HCT116 (cell line): ENCODE data around the gene ROR2. TPM values are rescaled to one million over a fixed set of nuclear protein-coding genes. Genes with fewer than 3 reads are reported as not detected.

Source experiments
- ATAC-seq: fragments of 200-7000 bp; cut with Tn5 transposase; 2 replicates; pipeline ENCODE4 v1.9.1; 2020; ENCODE audit warnings: mild to moderate bottlenecking, moderate library complexity
- BruUV-seq: library from RNA; stranded (reverse); fragments of 400-500 nt; replicated peaks from 2 replicates; lab custom pipeline; 2021; lab: Mats Ljungman, UMichigan
- CTCF ChIA-PET: fragments of 300-600 bp; sonication (Branson Sonifier 250); formaldehyde crosslinking; loops from one replicate; lab custom pipeline; 2021; ENCODE audit warnings: antibody characterized with exemption; lab: Charles Lee
- POLR2A ChIA-PET: fragments of 300-600, 350-600 bp; sonication (Branson Sonifier 250); formaldehyde crosslinking; loops from one replicate; lab custom pipeline; 2021; ENCODE audit warnings: antibody characterized with exemption; lab: Charles Lee
- RAD21 ChIA-PET, 2 experiments: fragments of 300-600 bp; sonication (Branson Sonifier 250); formaldehyde crosslinking; loops; one replicate each; lab custom pipeline; 2023; ENCODE audit warnings: low total read pairs in 2 of 2; ENCODE audit not compliant: uncharacterized antibody in 2 of 2, unreplicated experiment in 2 of 2, low non-redundant PET in 1 of 2; lab: Charles Lee
- DNase-seq: peaks from one replicate; pipeline ENCODE4 v3.0.0-alpha.2; 2010; ENCODE audit warnings: low read depth, low spot score
- H2AFZ ChIP-seq: fragments of 200-600 bp; shearing (Covaris generic), sonication (generic); 2 replicates; pipeline ENCODE4 v1.6.1; 2017; ENCODE audit warnings: low read depth, mixed run types, mixed read lengths, antibody characterized with exemption, low read length; ENCODE audit not compliant: poor library complexity, severe bottlenecking
- H3K27ac ChIP-seq: 2 replicates; pipeline ENCODE4 v1.5.1; 2012; ENCODE audit warnings: low read depth, low read length
- H3K27me3 ChIP-seq: fragments of 200-600 bp; sonication (generic); 2 replicates; pipeline ENCODE4 v1.6.1; 2016; ENCODE audit warnings: mixed run types, low read length, mixed read lengths; ENCODE audit not compliant: insufficient read depth
- H3K36me3 ChIP-seq, 2 experiments: fragments of 200-500 bp in 1 of 2; fragments of 200-600 bp in 1 of 2; sonication (Bioruptor generic) in 1 of 2; sonication (generic) in 1 of 2; 2 replicates each; pipeline versions ENCODE4 v1.5.1 to v1.6.1; 2014 to 2016; ENCODE audit warnings: low read length in 2 of 2, inconsistent platforms in 1 of 2, mixed read lengths in 1 of 2, mixed run types in 1 of 2; ENCODE audit not compliant: insufficient read depth in 2 of 2, control insufficient read depth in 1 of 2
- H3K4me1 ChIP-seq, 2 experiments: fragments of 200-600 bp in 1 of 2; sonication (generic) in 1 of 2; 2 replicates each; pipeline versions ENCODE4 v1.5.1 to v1.6.1; 2012 to 2017; ENCODE audit warnings: low read length in 2 of 2, inconsistent platforms in 1 of 2, mild to moderate bottlenecking in 1 of 2, mixed read lengths in 1 of 2, mixed run types in 1 of 2, moderate library complexity in 1 of 2; ENCODE audit not compliant: insufficient read depth in 2 of 2, control insufficient read depth in 1 of 2
- H3K4me2 ChIP-seq: fragments of 200-600 bp; sonication (generic); 2 replicates; pipeline ENCODE4 v1.6.1; 2017; ENCODE audit warnings: mixed run types, low read length, mixed read lengths
- H3K4me3 ChIP-seq, 2 experiments: fragments of 200-600 bp in 1 of 2; sonication (generic) in 1 of 2; replicated peaks in 1 of 2; 2 replicates each; pipeline ENCODE4 v1.5.1; 2011 to 2016; ENCODE audit warnings: low read length in 2 of 2, control low read depth in 1 of 2, low read depth in 1 of 2, mild to moderate bottlenecking in 1 of 2, mixed read lengths in 1 of 2, mixed run types in 1 of 2
- H3K79me2 ChIP-seq: fragments of 200-600 bp; sonication (generic); 2 replicates; pipeline ENCODE4 v1.6.1; 2017; ENCODE audit warnings: mild to moderate bottlenecking, mixed run types, low read length, moderate library complexity, mixed read lengths; ENCODE audit not compliant: insufficient read depth
- H3K9ac ChIP-seq: fragments of 200-600 bp; sonication (generic); 2 replicates; pipeline ENCODE4 v1.6.1; 2016; ENCODE audit warnings: low read length, mixed read lengths
- H3K9me2 ChIP-seq: fragments of 200-600 bp; sonication (generic), shearing (Covaris generic); 2 replicates; pipeline ENCODE4 v1.6.1; 2017; ENCODE audit warnings: mixed run types, mild to moderate bottlenecking, moderate library complexity; ENCODE audit not compliant: insufficient read depth
- H3K9me3 ChIP-seq, 2 experiments: fragments of 200-500 bp in 1 of 2; fragments of 200-600 bp in 1 of 2; sonication (Bioruptor generic) in 1 of 2; sonication (generic) in 1 of 2; 2 replicates each; pipeline ENCODE4 v1.6.1; 2014 to 2017; ENCODE audit warnings: low read length in 2 of 2, mixed read lengths in 2 of 2, inconsistent platforms in 1 of 2, low read depth in 1 of 2, mild to moderate bottlenecking in 1 of 2, mixed run types in 1 of 2, moderate library complexity in 1 of 2; ENCODE audit not compliant: control insufficient read depth in 1 of 2, insufficient read depth in 1 of 2
- H4K20me1 ChIP-seq: fragments of 200-600 bp; sonication (generic), shearing (Covaris generic); 2 replicates; pipeline ENCODE4 v1.6.1; 2017; ENCODE audit warnings: mixed run types, mild to moderate bottlenecking, moderate library complexity; ENCODE audit not compliant: insufficient read depth
- CBX3 ChIP-seq: IDR thresholded peaks from 2 replicates; pipeline ENCODE4 v1.6.1; 2012; ENCODE audit warnings: low read depth
- ELF1 ChIP-seq: IDR thresholded peaks from 2 replicates; pipeline ENCODE4 v1.6.1; 2012; ENCODE audit warnings: low read depth, borderline replicate concordance
- EZH2 ChIP-seq: fragments of 200-600 bp; sonication (generic); IDR thresholded peaks from 2 replicates; pipeline ENCODE4 v1.6.1; 2017; ENCODE audit warnings: antibody characterized with exemption, mixed run types
- POLR2A ChIP-seq: IDR thresholded peaks from 2 replicates; pipeline ENCODE4 v1.7.0; 2011; ENCODE audit warnings: borderline replicate concordance; ENCODE audit not compliant: insufficient read depth, insufficient read length; ENCODE audit errors: extremely low read depth
- RAD21 ChIP-seq: IDR thresholded peaks from 2 replicates; pipeline ENCODE4 v1.6.1; 2012; ENCODE audit warnings: low read depth, mild to moderate bottlenecking
- SIN3A ChIP-seq: IDR thresholded peaks from 2 replicates; pipeline ENCODE4 v1.6.1; 2012; ENCODE audit warnings: low read depth
- SP1 ChIP-seq: IDR thresholded peaks from 2 replicates; pipeline ENCODE4 v1.6.1; 2012; ENCODE audit warnings: low read depth
- YY1 ChIP-seq: IDR thresholded peaks from 2 replicates; pipeline ENCODE4 v1.6.1; 2011; ENCODE audit warnings: low read length, low read depth, moderate library complexity, mild to moderate bottlenecking; ENCODE audit not compliant: insufficient replicate concordance; ENCODE audit errors: extremely low read depth
- ZFX ChIP-seq: fragments of 450-650 bp; IDR thresholded peaks from 2 replicates; pipeline ENCODE4 v1.6.1; 2017
- intact Hi-C: fragments of 100-400 bp; cut with micrococcal nuclease; formaldehyde crosslinking; loops from 2 replicates; pipeline ENCODE4 v1.10.0; 2022
- total RNA-seq: library from RNA; stranded (reverse); gene quantifications from one replicate; pipeline ENCODE4 v1.2.1, GENCODE V29; 2021; ENCODE audit not compliant: unreplicated experiment
- TF ChIP-seq, protein P1 (sequence below): IDR thresholded peaks from 2 replicates; pipeline ENCODE4 v1.6.1; 2012
- TF ChIP-seq, protein P2 (sequence below): IDR thresholded peaks from 2 replicates; pipeline ENCODE4 v1.6.1; 2012; ENCODE audit warnings: low read depth

Gene ROR2
- total RNA-seq, 1 experiment from 2014 or later: 15.7 TPM

GRCh38 chr9:91557327-91557726 is 392.7 kb downstream of the ROR2 start:
- Histone ChIP-seq H3K9me3 (no peaks in the 10 kb centered on the region), H4K20me1 (no peaks in the 10 kb centered on the region), H3K9me2 (no peaks in the 10 kb centered on the region), H3K79me2 (no peaks in the 10 kb centered on the region), H3K4me1 (no peaks in the 10 kb centered on the region), H3K9ac (no peak overlapping the region), H3K4me3 (no peak overlapping the region), H2AFZ (no peak overlapping the region), H3K36me3 (no peaks in the 10 kb centered on the region), H3K27ac (no peak overlapping the region), H3K27me3 (no peaks in the 10 kb centered on the region), H3K4me2 (no peak overlapping the region)
- ChIA-PET CTCF (no interaction called here), RAD21 (no interaction called here), POLR2A (no interaction called here)
- no peak for DNase-seq
- BruUV-seq: no TSS peak
- ATAC-seq: no peak
- intact Hi-C loops: no loop called here
- TF ChIP-seq POLR2A: no peak
- TF ChIP-seq, protein P1, sequence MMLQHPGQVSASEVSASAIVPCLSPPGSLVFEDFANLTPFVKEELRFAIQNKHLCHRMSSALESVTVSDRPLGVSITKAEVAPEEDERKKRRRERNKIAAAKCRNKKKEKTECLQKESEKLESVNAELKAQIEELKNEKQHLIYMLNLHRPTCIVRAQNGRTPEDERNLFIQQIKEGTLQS: no peak
- TF ChIP-seq CBX3: no peak
- TF ChIP-seq ZFX: no peak
- TF ChIP-seq SP1: no peak
- TF ChIP-seq ELF1: no peak
- TF ChIP-seq, protein P2, sequence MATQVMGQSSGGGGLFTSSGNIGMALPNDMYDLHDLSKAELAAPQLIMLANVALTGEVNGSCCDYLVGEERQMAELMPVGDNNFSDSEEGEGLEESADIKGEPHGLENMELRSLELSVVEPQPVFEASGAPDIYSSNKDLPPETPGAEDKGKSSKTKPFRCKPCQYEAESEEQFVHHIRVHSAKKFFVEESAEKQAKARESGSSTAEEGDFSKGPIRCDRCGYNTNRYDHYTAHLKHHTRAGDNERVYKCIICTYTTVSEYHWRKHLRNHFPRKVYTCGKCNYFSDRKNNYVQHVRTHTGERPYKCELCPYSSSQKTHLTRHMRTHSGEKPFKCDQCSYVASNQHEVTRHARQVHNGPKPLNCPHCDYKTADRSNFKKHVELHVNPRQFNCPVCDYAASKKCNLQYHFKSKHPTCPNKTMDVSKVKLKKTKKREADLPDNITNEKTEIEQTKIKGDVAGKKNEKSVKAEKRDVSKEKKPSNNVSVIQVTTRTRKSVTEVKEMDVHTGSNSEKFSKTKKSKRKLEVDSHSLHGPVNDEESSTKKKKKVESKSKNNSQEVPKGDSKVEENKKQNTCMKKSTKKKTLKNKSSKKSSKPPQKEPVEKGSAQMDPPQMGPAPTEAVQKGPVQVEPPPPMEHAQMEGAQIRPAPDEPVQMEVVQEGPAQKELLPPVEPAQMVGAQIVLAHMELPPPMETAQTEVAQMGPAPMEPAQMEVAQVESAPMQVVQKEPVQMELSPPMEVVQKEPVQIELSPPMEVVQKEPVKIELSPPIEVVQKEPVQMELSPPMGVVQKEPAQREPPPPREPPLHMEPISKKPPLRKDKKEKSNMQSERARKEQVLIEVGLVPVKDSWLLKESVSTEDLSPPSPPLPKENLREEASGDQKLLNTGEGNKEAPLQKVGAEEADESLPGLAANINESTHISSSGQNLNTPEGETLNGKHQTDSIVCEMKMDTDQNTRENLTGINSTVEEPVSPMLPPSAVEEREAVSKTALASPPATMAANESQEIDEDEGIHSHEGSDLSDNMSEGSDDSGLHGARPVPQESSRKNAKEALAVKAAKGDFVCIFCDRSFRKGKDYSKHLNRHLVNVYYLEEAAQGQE: no peak

- H4K20me1 ChIP-seq: no peaks in the 10 kb centered on the region
- no peak overlapping the region for H3K9ac ChIP-seq
- no peak for ATAC-seq
- no peaks in the 10 kb centered on the region for H3K9me2 ChIP-seq
- no peak overlapping the region for H3K4me3 ChIP-seq
- intact Hi-C loops: no loop called here
- POLR2A ChIA-PET: no interaction called here
- no peaks in the 10 kb centered on the region for H3K36me3 ChIP-seq
- H3K9me3 ChIP-seq: peaks cover 0 to 3% of the 10 kb centered on the region in 2 experiments; a peak in 1 of 4 replicates
- no peak for TF ChIP-seq YY1
- TF ChIP-seq EZH2: no peak
- no peak for TF ChIP-seq POLR2A
- no peak for TF ChIP-seq SIN3A
- no peak for TF ChIP-seq RAD21
- TF ChIP-seq, all 23 proteins: peak for 0
- Histone ChIP-seq H3K79me2 (no peaks in the 10 kb centered on the region), H3K27ac (no peak overlapping the region), H3K27me3 (no peaks in the 10 kb centered on the region), H3K4me1 (no peaks in the 10 kb centered on the region), H3K4me2 (no peak overlapping the region), H2AFZ (no peak overlapping the region)
- no peak for DNase-seq
- BruUV-seq: no TSS peak
- CTCF ChIA-PET: no interaction called here
- RAD21 ChIA-PET: no interaction called here
These were observed 394.9 kb downstream of the ROR2 start for GRCh38 chr9:91555132-91555531.
